Measurements from ENCODE around the gene C14orf180.
"Not testable (repeated sequence)": the region's sequence is repeated elsewhere in the genome, so short reads cannot be mapped to it uniquely, and the experiment has no call there.

The C14orf180 gene

GRCh38 chr14:104611881-104612280, 32.3 kb downstream of the C14orf180 start:
- no peak for DNase-seq (ENCODE audit: low read depth, low spot score)

GRCh38 chr14:104614126-104614812, 34.7 kb downstream of the C14orf180 start:
- DNase-seq (ENCODE audit: low read depth, low spot score) = no peak

- no peak for DNase-seq (ENCODE audit: low read depth, low spot score)
Measured at GRCh38 chr14:104624939-104625338, 45.4 kb downstream of the C14orf180 start.

- DNase-seq (ENCODE audit: low read depth, low spot score) = no peak
Measured at GRCh38 chr14:104632781-104633180, 53.2 kb downstream of the C14orf180 start.

GRCh38 chr14:104633276-104634137, 53.9 kb downstream of the C14orf180 start:
- DNase-seq (ENCODE audit: low read depth, low spot score) = no peak

GRCh38 chr14:104634138-104634760, 54.7 kb downstream of the C14orf180 start:
- no peak for DNase-seq (ENCODE audit: low read depth, low spot score)

GRCh38 chr14:104634886-104635570, 55.5 kb downstream of the C14orf180 start:
- DNase-seq (ENCODE audit: low read depth, low spot score) = no peak

- no peak for DNase-seq (ENCODE audit: low read depth, low spot score)
Measured at GRCh38 chr14:104635717-104636116, 56.2 kb downstream of the C14orf180 start.

- no peak for DNase-seq (ENCODE audit: low read depth, low spot score)
Measured at GRCh38 chr14:104636131-104636530, 56.6 kb downstream of the C14orf180 start.

GRCh38 chr14:104636846-104637545, 57.4 kb downstream of the C14orf180 start:
- not testable (repeated sequence) for DNase-seq (ENCODE audit: low read depth, low spot score)

GRCh38 chr14:104637546-104638003, 58.0 kb downstream of the C14orf180 start:
- DNase-seq (ENCODE audit: low read depth, low spot score) = no peak

GRCh38 chr14:104638190-104638589, 58.6 kb downstream of the C14orf180 start:
- no peak for DNase-seq (ENCODE audit: low read depth, low spot score)

GRCh38 chr14:104638927-104639450, 59.4 kb downstream of the C14orf180 start:
- DNase-seq (ENCODE audit: low read depth, low spot score) = no peak

GRCh38 chr14:104639471-104639870, 59.9 kb downstream of the C14orf180 start:
- DNase-seq (ENCODE audit: low read depth, low spot score) = no peak

All from iPS DF 19.7 (cell line).